BLaER1 treated with 17β-estradiol and CSF1 and Interleukin-3, amounts not matched to agents 10 nM and 100 nM (cell line): ENCODE results near the gene USP12.

Experiments used
- H3K27ac ChIP-seq, 11 experiments: shearing (Covaris generic); formaldehyde crosslinking; 2 replicates each; pipeline ENCODE4 v1.8.1; 2022
- H3K27me3 ChIP-seq, 11 experiments: shearing (Covaris generic); formaldehyde crosslinking; 2 replicates each; pipeline ENCODE4 v1.8.1; 2022
- H3K36me3 ChIP-seq, 11 experiments: shearing (Covaris generic); formaldehyde crosslinking; 2 replicates each; pipeline ENCODE4 v1.8.1; 2022
- H3K4me1 ChIP-seq, 10 experiments: shearing (Covaris generic); formaldehyde crosslinking; 2 replicates each; pipeline ENCODE4 v1.8.1; 2022
- H3K4me2 ChIP-seq, 11 experiments: shearing (Covaris generic); formaldehyde crosslinking; 2 replicates each; pipeline ENCODE4 v1.8.1; 2022
- H3K4me3 ChIP-seq, 10 experiments: shearing (Covaris generic); formaldehyde crosslinking; 2 replicates each; pipeline ENCODE4 v1.8.1; 2022
- H3K9ac ChIP-seq, 11 experiments: shearing (Covaris generic); formaldehyde crosslinking; 2 replicates each; pipeline ENCODE4 v1.8.1; 2022
- H3K9me3 ChIP-seq, 11 experiments: shearing (Covaris generic); formaldehyde crosslinking; replicated peaks in 1 of 11; 2 replicates each; pipeline ENCODE4 v1.8.1; 2022
- H4K20me1 ChIP-seq, 11 experiments: shearing (Covaris generic); formaldehyde crosslinking; 2 replicates each; pipeline ENCODE4 v1.8.1; 2022
- Cebpa-rat ChIP-seq, 11 experiments: shearing (Covaris generic); IDR thresholded peaks; 2 replicates each; pipeline ENCODE4 v1.8.1; 2022

Gene USP12

GRCh38 chr13:27161980-27162379, 9.6 kb downstream of the USP12 start:
- Histone ChIP-seq H3K9me3 (peaks cover 0 to 48% (median 36%) of the 10 kb centered on the region in 11 experiments; a peak in 18 of 22 replicates), H3K27ac (no peak overlapping the region), H3K4me1 (peaks cover 0 to 28% (median 0%) of the 10 kb centered on the region in 10 experiments; a peak in 3 of 20 replicates), H4K20me1 (peaks cover 10 to 100% (median 39%) of the 10 kb centered on the region in 11 experiments; a peak in 18 of 22 replicates), H3K4me3 (no peak overlapping the region), H3K4me2 (no peak overlapping the region), H3K27me3 (no peaks in the 10 kb centered on the region), H3K36me3 (peaks cover 0 to 38% (median 13%) of the 10 kb centered on the region in 11 experiments; a peak in 11 of 22 replicates), H3K9ac (no peak overlapping the region)
- no peak for TF ChIP-seq Cebpa-rat (IDR thresholded peaks at IDR 0.05)

DNA sequence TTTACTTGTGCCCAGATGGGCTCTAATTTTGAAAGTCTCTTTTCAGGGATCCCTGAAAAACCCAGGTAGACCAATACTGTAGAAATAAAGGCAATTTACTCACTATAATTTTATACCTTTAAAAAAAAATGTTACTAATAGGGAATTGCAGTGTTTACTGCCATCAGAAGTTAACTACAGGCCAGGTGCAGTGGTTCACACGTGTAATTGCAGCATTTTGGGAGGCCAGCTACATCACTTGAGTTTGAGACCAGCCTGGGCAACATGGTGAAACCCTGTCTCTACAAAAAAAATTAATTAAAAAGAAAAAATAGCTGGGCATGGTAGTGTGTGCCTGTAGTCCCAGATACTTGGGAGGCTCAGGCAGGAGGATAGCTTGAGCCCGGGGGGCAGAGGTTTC, 10.2 kb downstream of the USP12 start:
- Histone ChIP-seq H3K27ac (no peak overlapping the region), H3K9me3 (peaks cover 4 to 53% (median 42%) of the 10 kb centered on the region in 11 experiments), H3K9ac (no peak overlapping the region), H3K36me3 (peaks cover 0 to 43% (median 13%) of the 10 kb centered on the region in 11 experiments; a peak in 12 of 22 replicates), H3K4me1 (peaks cover 0 to 28% (median 0%) of the 10 kb centered on the region in 10 experiments; a peak in 3 of 20 replicates), H3K4me3 (no peak overlapping the region), H3K27me3 (no peaks in the 10 kb centered on the region), H3K4me2 (no peak overlapping the region), H4K20me1 (peaks cover 10 to 100% (median 38%) of the 10 kb centered on the region in 11 experiments; a peak in 17 of 22 replicates)
- no peak for TF ChIP-seq Cebpa-rat (IDR thresholded peaks at IDR 0.05)

DNA sequence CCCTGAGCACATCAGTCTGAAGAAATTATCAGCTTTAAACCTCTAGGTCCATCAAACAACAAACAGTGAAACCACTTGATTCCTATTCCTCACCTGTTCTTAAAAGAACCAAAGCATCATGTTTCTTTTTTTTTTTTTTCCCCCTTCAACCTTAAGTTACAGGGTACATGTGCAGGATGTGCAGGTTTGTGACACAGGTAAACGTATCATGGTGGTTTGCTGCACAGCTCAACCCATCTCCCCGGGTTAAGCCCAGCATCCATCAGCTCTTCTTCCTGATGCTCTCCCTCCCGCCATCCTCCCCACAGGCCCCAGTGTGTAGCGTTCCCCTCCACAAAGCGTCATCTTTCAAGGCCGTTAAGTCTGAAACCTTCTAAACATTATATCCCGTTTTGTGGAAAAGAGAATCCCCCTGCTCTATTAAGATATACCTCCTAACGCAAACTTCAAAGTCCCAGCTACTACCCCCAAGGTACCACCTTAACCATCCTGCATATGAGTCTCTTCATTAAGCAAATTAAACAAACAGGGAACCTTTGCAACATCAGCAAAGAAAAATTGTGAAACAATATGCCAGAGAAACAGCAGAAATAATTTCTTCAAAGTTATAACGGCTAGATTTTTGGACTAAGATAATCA, 10.8 kb downstream of the USP12 start:
- peaks cover 7 to 100% (median 37%) of the 10 kb centered on the region in 11 experiments; a peak in 15 of 22 replicates for H4K20me1 ChIP-seq
- H3K27ac ChIP-seq, result no peak overlapping the region
- no peak overlapping the region for H3K4me2 ChIP-seq
- H3K4me1 ChIP-seq, result peaks cover 0 to 28% (median 0%) of the 10 kb centered on the region in 10 experiments; a peak in 3 of 20 replicates
- H3K9me3 ChIP-seq, result peaks cover 8 to 60% (median 47%) of the 10 kb centered on the region in 11 experiments
- H3K4me3 ChIP-seq, result no peak overlapping the region
- no peak overlapping the region for H3K9ac ChIP-seq
- no peaks in the 10 kb centered on the region for H3K27me3 ChIP-seq
- H3K36me3 ChIP-seq, result peaks cover 0 to 49% (median 17%) of the 10 kb centered on the region in 11 experiments; a peak in 12 of 22 replicates
- TF ChIP-seq Cebpa-rat (IDR thresholded peaks at IDR 0.05), result no peak

DNA sequence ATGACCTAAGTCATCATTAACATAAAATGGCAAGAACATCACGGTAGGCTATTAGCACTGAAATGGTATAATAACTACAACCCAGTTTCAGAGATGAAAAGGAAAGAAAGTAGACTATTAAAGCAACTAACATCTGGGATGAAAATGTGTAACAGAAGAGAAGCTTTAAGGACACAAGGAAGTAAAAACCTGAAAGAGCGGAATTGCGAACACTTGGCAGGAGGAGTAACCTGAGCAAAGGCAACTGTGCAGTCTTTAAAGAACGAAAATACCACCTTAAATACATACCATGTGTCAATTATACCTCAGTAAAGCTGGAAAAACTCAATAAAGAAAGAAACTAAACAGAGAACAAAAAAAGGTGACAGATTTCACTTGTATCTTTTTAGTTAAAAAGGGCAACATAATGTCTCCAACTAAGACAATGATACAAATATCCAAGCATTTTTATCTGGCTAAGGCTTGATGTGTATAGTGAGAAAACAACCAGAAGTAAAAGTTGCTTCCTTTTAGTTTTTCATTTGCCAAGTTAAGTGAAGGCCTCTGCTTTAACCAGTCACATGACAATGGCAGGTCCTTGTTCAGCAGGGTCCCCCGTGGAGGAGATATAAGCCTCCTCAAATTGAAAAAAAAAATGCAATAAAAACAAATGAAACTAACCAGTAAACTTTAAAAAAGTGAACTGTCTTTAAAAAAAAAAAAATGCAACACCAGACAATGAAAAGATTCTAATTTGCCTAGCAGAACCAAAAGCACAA, 11.6 kb downstream of the USP12 start:
- Histone ChIP-seq H3K27me3 (no peaks in the 10 kb centered on the region), H4K20me1 (peaks cover 4 to 100% (median 32%) of the 10 kb centered on the region in 11 experiments; a peak in 15 of 22 replicates), H3K4me1 (peaks cover 0 to 28% (median 0%) of the 10 kb centered on the region in 10 experiments; a peak in 3 of 20 replicates), H3K4me2 (peak overlapping the region in 1 of 11 experiments; percentile 17; a peak in 1 of 22 replicates), H3K4me3 (no peak overlapping the region), H3K27ac (no peak overlapping the region), H3K36me3 (peaks cover 0 to 49% (median 17%) of the 10 kb centered on the region in 11 experiments; a peak in 12 of 22 replicates), H3K9me3 (peaks cover 8 to 60% (median 47%) of the 10 kb centered on the region in 11 experiments), H3K9ac (no peak overlapping the region)
- no peak for TF ChIP-seq Cebpa-rat (IDR thresholded peaks at IDR 0.05)

GRCh38 chr13:27158335-27158734, 13.3 kb downstream of the USP12 start:
- TF ChIP-seq Cebpa-rat (IDR thresholded peaks at IDR 0.05), result no peak
- Histone ChIP-seq H3K4me1 (peaks cover 0 to 18% (median 0%) of the 10 kb centered on the region in 10 experiments; a peak in 1 of 20 replicates), H3K4me3 (no peak overlapping the region), H3K4me2 (no peak overlapping the region), H3K36me3 (peaks cover 0 to 39% (median 17%) of the 10 kb centered on the region in 11 experiments; a peak in 12 of 22 replicates), H3K9me3 (peaks cover 8 to 61% (median 47%) of the 10 kb centered on the region in 11 experiments), H4K20me1 (peaks cover 4 to 100% (median 30%) of the 10 kb centered on the region in 11 experiments; a peak in 18 of 22 replicates), H3K27ac (no peak overlapping the region), H3K9ac (no peak overlapping the region), H3K27me3 (no peaks in the 10 kb centered on the region)

DNA sequence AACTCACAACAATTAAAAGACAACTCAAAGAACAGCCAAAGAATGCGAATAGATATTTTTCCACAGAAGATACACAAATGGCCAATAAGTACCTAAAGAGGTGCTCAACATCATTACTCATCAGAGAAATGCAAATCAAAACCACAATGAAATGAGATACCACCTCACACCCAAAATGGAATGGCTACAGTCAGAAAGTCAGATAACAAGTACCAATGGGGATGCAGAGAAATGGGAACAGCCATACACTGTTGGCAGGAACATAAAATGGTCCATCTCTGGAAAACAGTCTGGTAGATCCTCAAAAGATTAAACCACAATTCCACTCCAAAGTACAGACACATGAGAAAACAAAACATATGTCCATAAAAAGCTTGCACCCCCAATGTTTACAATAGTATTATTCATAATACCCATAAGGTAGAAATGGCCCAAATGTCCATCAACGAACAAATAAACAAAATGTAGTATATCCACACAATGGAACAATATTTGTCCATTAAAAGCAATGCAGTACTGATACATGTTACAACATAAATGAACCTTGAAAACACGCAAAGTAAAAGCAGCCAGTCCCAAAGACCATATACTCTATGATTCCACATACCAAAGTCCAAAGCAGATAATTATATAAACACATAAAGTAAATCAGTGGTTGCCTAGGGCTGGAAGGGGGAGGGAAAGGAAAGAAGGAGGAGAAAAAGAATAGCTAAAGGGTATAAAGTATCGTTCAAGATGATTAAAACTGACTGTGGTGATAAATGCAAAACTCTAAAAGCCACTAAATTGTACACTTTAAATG, 19.6 kb downstream of the USP12 start:
- no peak overlapping the region for H3K4me2 ChIP-seq
- H3K4me1 ChIP-seq, result peaks cover 0 to 14% (median 0%) of the 10 kb centered on the region in 10 experiments; a peak in 6 of 20 replicates
- no peak overlapping the region for H3K9ac ChIP-seq
- TF ChIP-seq Cebpa-rat (IDR thresholded peaks at IDR 0.05), result no peak
- H3K36me3 ChIP-seq, result peaks cover 4 to 30% (median 15%) of the 10 kb centered on the region in 11 experiments; a peak in 17 of 22 replicates
- peaks cover 8 to 38% (median 27%) of the 10 kb centered on the region in 11 experiments for H3K9me3 ChIP-seq
- no peaks in the 10 kb centered on the region for H3K27me3 ChIP-seq
- no peak overlapping the region for H3K4me3 ChIP-seq
- H3K27ac ChIP-seq, result no peak overlapping the region
- peaks cover 7 to 100% (median 47%) of the 10 kb centered on the region in 11 experiments; a peak in 17 of 22 replicates for H4K20me1 ChIP-seq

GRCh38 chr13:27149702-27150101, 21.9 kb downstream of the USP12 start:
- no peak overlapping the region for H3K4me3 ChIP-seq
- H3K27ac ChIP-seq, result no peak overlapping the region
- no peaks in the 10 kb centered on the region for H3K27me3 ChIP-seq
- H3K4me2 ChIP-seq, result no peak overlapping the region
- peaks cover 0 to 23% (median 0%) of the 10 kb centered on the region in 10 experiments; a peak in 6 of 20 replicates for H3K4me1 ChIP-seq
- TF ChIP-seq Cebpa-rat (IDR thresholded peaks at IDR 0.05), result no peak
- H3K9me3 ChIP-seq, result peaks cover 0 to 29% (median 18%) of the 10 kb centered on the region in 11 experiments; a peak in 13 of 22 replicates
- peaks cover 4 to 22% (median 15%) of the 10 kb centered on the region in 11 experiments; a peak in 13 of 22 replicates for H3K36me3 ChIP-seq
- peaks cover 7 to 100% (median 54%) of the 10 kb centered on the region in 11 experiments; a peak in 18 of 22 replicates for H4K20me1 ChIP-seq
- no peak overlapping the region for H3K9ac ChIP-seq

- Histone ChIP-seq H3K27ac (no peak overlapping the region), H3K4me3 (no peak overlapping the region), H3K9ac (no peak overlapping the region), H3K9me3 (peaks cover 4 to 37% (median 25%) of the 10 kb centered on the region in 11 experiments; a peak in 21 of 22 replicates), H3K4me1 (peaks cover 0 to 23% (median 0%) of the 10 kb centered on the region in 10 experiments; a peak in 6 of 20 replicates), H4K20me1 (peaks cover 7 to 99% (median 50%) of the 10 kb centered on the region in 11 experiments; a peak in 18 of 22 replicates), H3K4me2 (no peak overlapping the region), H3K27me3 (no peaks in the 10 kb centered on the region), H3K36me3 (peaks cover 5 to 27% (median 20%) of the 10 kb centered on the region in 11 experiments; a peak in 16 of 22 replicates)
- TF ChIP-seq Cebpa-rat (IDR thresholded peaks at IDR 0.05), result no peak
These were observed 22.7 kb downstream of the USP12 start for GRCh38 chr13:27148900-27149299.
